IMR-90 (cell line): ENCODE measurements around the gene C11orf21. TPM values are rescaled to one million over a fixed set of nuclear protein-coding genes. Genes with fewer than 3 reads are reported as not detected.

ENCODE experiments used
- ATAC-seq: fragments of 200-7000 bp; cut with Tn5 transposase; 2 replicates; pipeline ENCODE4 v1.9.1; 2020; ENCODE audit warnings: low read depth, mild to moderate bottlenecking, moderate library complexity
- BruUV-seq: library from RNA; stranded (reverse); fragments of 400-500 nt; replicated peaks from 2 replicates; lab custom pipeline; 2021; lab: Mats Ljungman, UMichigan
- CTCF ChIA-PET: fragments of 300-600 bp; formaldehyde crosslinking; extraction: SDS; loops from one replicate; lab custom pipeline; 2021; ENCODE audit warnings: antibody characterized with exemption; lab: Yijun Ruan, JAX
- POLR2A ChIA-PET: fragments of 300-600 bp; sonication (Branson Sonifier 250); formaldehyde crosslinking; loops from one replicate; lab custom pipeline; 2022; ENCODE audit warnings: antibody characterized with exemption; ENCODE audit not compliant: unreplicated experiment; lab: Charles Lee
- DNase-seq: peaks from one replicate; pipeline ENCODE4 v3.0.0; 2013
- H2AFZ ChIP-seq: replicated peaks from 2 replicates; pipeline ENCODE3; 2013; ENCODE audit warnings: low read length, mild to moderate bottlenecking; ENCODE audit not compliant: poor library complexity
- H2AK5ac ChIP-seq: 2 replicates; pipeline ENCODE4 v1.6.1; 2013; ENCODE audit warnings: low read depth, low read length, inconsistent platforms
- H2AK9ac ChIP-seq: replicated peaks from 2 replicates; pipeline ENCODE3; 2013; ENCODE audit warnings: mild to moderate bottlenecking, low read depth, low read length, moderate library complexity; ENCODE audit not compliant: poor library complexity
- H2BK120ac ChIP-seq: 2 replicates; pipeline ENCODE4 v1.6.1; 2013; ENCODE audit warnings: low read depth, low read length, inconsistent platforms
- H2BK15ac ChIP-seq: 3 replicates; pipeline ENCODE4 v1.6.1; 2013; ENCODE audit warnings: low read depth, low read length, inconsistent platforms
- H2BK20ac ChIP-seq: 2 replicates; pipeline ENCODE4 v1.6.1; 2013; ENCODE audit warnings: low read depth, mild to moderate bottlenecking, inconsistent platforms, low read length, moderate library complexity
- H2BK5ac ChIP-seq: 2 replicates; pipeline ENCODE4 v1.6.1; 2013; ENCODE audit warnings: mild to moderate bottlenecking, low read depth, low read length, inconsistent platforms; ENCODE audit not compliant: poor library complexity, severe bottlenecking
- H3K14ac ChIP-seq: replicated peaks from 2 replicates; pipeline ENCODE4 v1.6.1; 2013; ENCODE audit warnings: low read depth, low read length, inconsistent platforms
- H3K18ac ChIP-seq: 2 replicates; pipeline ENCODE4 v1.6.1; 2013; ENCODE audit warnings: low read depth, low read length, control low read depth
- H3K23ac ChIP-seq: 2 replicates; pipeline ENCODE4 v1.6.1; 2013; ENCODE audit warnings: low read depth, low read length, inconsistent platforms
- H3K27ac ChIP-seq: 2 replicates; pipeline ENCODE4 v1.5.1; 2013; ENCODE audit warnings: mild to moderate bottlenecking, control low read depth, low read length; ENCODE audit not compliant: insufficient read depth
- H3K27me3 ChIP-seq: 2 replicates; pipeline ENCODE4 v1.6.1; 2013; ENCODE audit warnings: low read length; ENCODE audit not compliant: control insufficient read depth, insufficient read depth
- H3K36me3 ChIP-seq: 2 replicates; pipeline ENCODE4 v1.6.1; 2013; ENCODE audit warnings: low read length, mixed read lengths; ENCODE audit not compliant: control insufficient read depth, insufficient read depth
- H3K4ac ChIP-seq: 2 replicates; pipeline ENCODE4 v1.6.1; 2013; ENCODE audit warnings: low read depth, low read length, inconsistent platforms
- H3K4me1 ChIP-seq: 2 replicates; pipeline ENCODE4 v1.6.1; 2013; ENCODE audit warnings: low read length, mixed read lengths; ENCODE audit not compliant: control insufficient read depth, insufficient read depth
- H3K4me2 ChIP-seq: 2 replicates; pipeline ENCODE4 v1.6.1; 2013; ENCODE audit warnings: low read depth, mild to moderate bottlenecking, control low read depth, low read length, moderate library complexity
- H3K4me3 ChIP-seq: 2 replicates; pipeline ENCODE4 v1.5.1; 2013; ENCODE audit warnings: low read depth, mild to moderate bottlenecking, control low read depth, low read length, moderate library complexity; ENCODE audit not compliant: insufficient read depth
- H3K56ac ChIP-seq: 2 replicates; pipeline ENCODE4 v1.6.1; 2013; ENCODE audit warnings: low read length, inconsistent platforms; ENCODE audit not compliant: insufficient read depth; ENCODE audit errors: extremely low read depth
- H3K79me1 ChIP-seq, 2 experiments: 2 replicates each; pipeline ENCODE4 v1.6.1; 2013; ENCODE audit warnings: low read length in 2 of 2, inconsistent platforms in 1 of 2, low read depth in 1 of 2
- H3K9ac ChIP-seq: 2 replicates; pipeline ENCODE4 v1.6.1; 2013; ENCODE audit warnings: low read depth, low read length, control low read depth
- H3K9me1 ChIP-seq: 2 replicates; pipeline ENCODE4 v1.6.1; 2013; ENCODE audit warnings: low read length, inconsistent platforms; ENCODE audit not compliant: insufficient read depth
- H3K9me3 ChIP-seq: 2 replicates; pipeline ENCODE4 v1.6.1; 2013; ENCODE audit warnings: low read length; ENCODE audit not compliant: control insufficient read depth, insufficient read depth
- H4K20me1 ChIP-seq: 2 replicates; pipeline ENCODE4 v1.6.1; 2013; ENCODE audit warnings: low read length, inconsistent platforms; ENCODE audit not compliant: insufficient read depth
- H4K5ac ChIP-seq: 2 replicates; pipeline ENCODE4 v1.6.1; 2013; ENCODE audit warnings: mild to moderate bottlenecking, low read depth, low read length, control low read depth
- H4K8ac ChIP-seq, 2 experiments: 2 replicates each; pipeline ENCODE4 v1.6.1; 2013; ENCODE audit warnings: low read depth in 2 of 2, low read length in 2 of 2, control low read depth in 1 of 2, inconsistent platforms in 1 of 2
- H4K91ac ChIP-seq: 2 replicates; pipeline ENCODE4 v1.6.1; 2013; ENCODE audit warnings: low read depth, low read length, inconsistent platforms; ENCODE audit not compliant: insufficient read depth
- BHLHE40 ChIP-seq: fragments of 150-350 bp; IDR thresholded peaks from 2 replicates; pipeline ENCODE4 v1.6.1; 2016; ENCODE audit warnings: mild to moderate bottlenecking, low read depth, low read length
- CEBPB ChIP-seq: IDR thresholded peaks from 2 replicates; pipeline ENCODE4 v1.6.1; 2012; ENCODE audit warnings: low read depth, low read length, improper control_type of control experiment
- CHD1 ChIP-seq: IDR thresholded peaks from 2 replicates; pipeline ENCODE4 v1.6.1; 2012; ENCODE audit warnings: low read depth, low read length, improper control_type of control experiment
- CTCF ChIP-seq: conservative IDR thresholded peaks from 2 replicates; pipeline ENCODE4 v1.5.1; 2012; ENCODE audit warnings: mild to moderate bottlenecking, low read depth, low read length, improper control_type of control experiment
- ELK1 ChIP-seq: fragments of 150-350 bp; IDR thresholded peaks from 2 replicates; pipeline ENCODE4 v1.6.1; 2016; ENCODE audit warnings: low read depth, mild to moderate bottlenecking, low read length, moderate library complexity, borderline replicate concordance
- FOS ChIP-seq: fragments of 150-350 bp; IDR thresholded peaks from 2 replicates; pipeline ENCODE4 v1.6.1; 2016; ENCODE audit warnings: low read depth, low read length
- MAFK ChIP-seq: IDR thresholded peaks from 2 replicates; pipeline ENCODE4 v1.6.1; 2012; ENCODE audit warnings: low read depth, low read length, improper control_type of control experiment
- MAZ ChIP-seq: IDR thresholded peaks from 2 replicates; pipeline ENCODE4 v1.6.1; 2012; ENCODE audit warnings: low read depth, mild to moderate bottlenecking, low read length, improper control_type of control experiment, moderate library complexity, borderline replicate concordance
- MXI1 ChIP-seq: IDR thresholded peaks from 2 replicates; pipeline ENCODE4 v1.6.1; 2012; ENCODE audit warnings: low read depth, mild to moderate bottlenecking, low read length, moderate library complexity, borderline replicate concordance
- NFE2L2 ChIP-seq: fragments of 150-350 bp; IDR thresholded peaks from 2 replicates; pipeline ENCODE4 v1.6.1; 2016; ENCODE audit warnings: low read depth, mild to moderate bottlenecking, low read length
- POLR2A ChIP-seq: IDR thresholded peaks from 2 replicates; pipeline ENCODE4 v1.6.1; 2012; ENCODE audit warnings: mild to moderate bottlenecking, low read depth, low read length
- RAD21 ChIP-seq: IDR thresholded peaks from 2 replicates; pipeline ENCODE4 v1.6.1; 2012; ENCODE audit warnings: low read length, improper control_type of control experiment
- RCOR1 ChIP-seq: IDR thresholded peaks from 2 replicates; pipeline ENCODE4 v1.6.1; 2012; ENCODE audit warnings: mild to moderate bottlenecking, low read length, improper control_type of control experiment; ENCODE audit not compliant: insufficient replicate concordance
- RFX5 ChIP-seq: IDR thresholded peaks from 2 replicates; pipeline ENCODE4 v1.8.0; 2012; ENCODE audit warnings: low read depth, mild to moderate bottlenecking, low read length, moderate library complexity
- SMC3 ChIP-seq: fragments of 150-350 bp; IDR thresholded peaks from 2 replicates; pipeline ENCODE4 v1.6.1; 2016; ENCODE audit warnings: low read depth, mild to moderate bottlenecking, antibody characterized with exemption, low read length, moderate library complexity
- USF2 ChIP-seq: fragments of 150-350 bp; IDR thresholded peaks from 2 replicates; pipeline ENCODE4 v1.6.1; 2017; ENCODE audit warnings: mild to moderate bottlenecking, antibody characterized with exemption, low read length, low read depth
- WGBS, 2 experiments: methylation state at CpG; one replicate each; pipeline versions ENCODE4 v1.1.5 to v1.1.7; 2013; ENCODE audit warnings: missing lambda C conversion rate in 2 of 2; ENCODE audit not compliant: insufficient read length in 1 of 2; ENCODE audit errors: extremely low coverage in 2 of 2; 5-methylcytosine and 5-hydroxymethylcytosine counted together
- dilution Hi-C: fragments of 300-500 bp; cut with HindIII; formaldehyde crosslinking; loops from one replicate; pipeline ENCODE4 v1.14.3; 2018; ENCODE audit warnings: low sequenced_read_pairs; ENCODE audit not compliant: unreplicated experiment
- in situ Hi-C: fragments of 300-500 bp; cut with MboI; formaldehyde crosslinking; loops from 3 replicates; pipeline ENCODE4 v1.14.3; 2019; ENCODE audit warnings: low sequenced_read_pairs, inconsistent platforms, mixed read lengths
- intact Hi-C: fragments of 100-400 bp; cut with micrococcal nuclease; formaldehyde crosslinking; loops from 2 replicates; pipeline ENCODE4 v1.10.0; 2022
- polyA plus RNA-seq, 3 experiments: library from polyadenylated mRNA; depleted of rRNA; stranded (reverse); fragments of >200 nt; gene quantifications; 2 replicates each; pipeline ENCODE4 v1.2.3, GENCODE V29; 2012; ENCODE audit warnings: low replicate concordance in 1 of 3
- total RNA-seq: library from RNA; depleted of rRNA; stranded (reverse); fragments of >200 nt; gene quantifications from 2 replicates; pipeline ENCODE4 v1.2.3, GENCODE V29; 2012

Gene C11orf21
- total and polyA plus RNA-seq, 2 of the 4 experiments (the other 2 are of a cell fraction) = not detected

GRCh38 chr11:2265396-2265795 is 36.3 kb downstream of the C11orf21 start:
- DNase-seq (no peak), ATAC-seq (no peak)
- H3K9ac ChIP-seq = no peak overlapping the region
- H3K14ac ChIP-seq = no peak overlapping the region
- H3K27ac ChIP-seq = no peak overlapping the region
- H2BK120ac ChIP-seq = no peak overlapping the region
- no peak overlapping the region for H3K23ac ChIP-seq
- no peak overlapping the region for H4K5ac ChIP-seq
- no peaks in the 10 kb centered on the region for H3K9me3 ChIP-seq
- intact Hi-C loops = no loop called here
- H2AK9ac ChIP-seq = no peak overlapping the region
- H2BK15ac ChIP-seq = no peak overlapping the region
- no peak overlapping the region for H3K4me2 ChIP-seq
- BruUV-seq = no TSS peak
- no peak overlapping the region for H4K91ac ChIP-seq
- no peak overlapping the region for H3K18ac ChIP-seq
- no peak overlapping the region for H2BK20ac ChIP-seq
- H2AFZ ChIP-seq = no peak overlapping the region
- no peaks in the 10 kb centered on the region for H3K79me1 ChIP-seq
- WGBS, 2 experiments = no CpG with 5 or more reads among the region's 2 CpGs
- ChIA-PET POLR2A (no interaction called here), CTCF (no interaction called here)
- no peaks in the 10 kb centered on the region for H3K9me1 ChIP-seq
- H3K4me1 ChIP-seq = no peaks in the 10 kb centered on the region
- H2AK5ac ChIP-seq = no peak overlapping the region
- H2BK5ac ChIP-seq = no peak overlapping the region
- no peak overlapping the region for H3K56ac ChIP-seq
- no peak for TF ChIP-seq RFX5
- TF ChIP-seq POLR2A = no peak
- no peak for TF ChIP-seq CTCF
- no peak for TF ChIP-seq FOS
- no peak for TF ChIP-seq SMC3
- TF ChIP-seq NFE2L2 = no peak
- TF ChIP-seq ELK1 = no peak
- TF ChIP-seq MXI1 = no peak
- TF ChIP-seq RCOR1 = no peak
- no peak for TF ChIP-seq MAFK
- no peak for TF ChIP-seq BHLHE40
- no peak for TF ChIP-seq MAZ
- no peak for TF ChIP-seq CHD1
- no peak for TF ChIP-seq RAD21
- no peak for TF ChIP-seq USF2
- TF ChIP-seq CEBPB = no peak
- dilution Hi-C loops = no loop called here
- in situ Hi-C loops = no loop called here
- H3K4ac ChIP-seq = no peak overlapping the region
- no peaks in the 10 kb centered on the region for H4K20me1 ChIP-seq
- no peak overlapping the region for H3K4me3 ChIP-seq
- no peaks in the 10 kb centered on the region for H3K36me3 ChIP-seq
- H4K8ac ChIP-seq = no peak overlapping the region
- peaks cover 62% of the 10 kb centered on the region for H3K27me3 ChIP-seq
